NCI-H69 (cell line): ENCODE results near the gene SLC1A7.

Experiments
- DNase-seq: peaks from one replicate; lab custom pipeline; 2025; lab: John Stamatoyannopoulos, UW

SLC1A7 gene

GRCh38 chr1:53133261-53134041 lies 9.0 kb downstream of the SLC1A7 start:
- no peak for DNase-seq

- DNase-seq = no peak
These were observed 10.3 kb downstream of the SLC1A7 start for GRCh38 chr1:53132176-53132575.

- DNase-seq = no peak
These were observed 10.9 kb downstream of the SLC1A7 start for GRCh38 chr1:53131590-53131938.

GRCh38 chr1:53130878-53131589 lies 11.4 kb downstream of the SLC1A7 start:
- no peak for DNase-seq

- no peak for DNase-seq
These were observed 11.9 kb downstream of the SLC1A7 start for GRCh38 chr1:53130598-53130877.

- no peak for DNase-seq
These were observed 12.4 kb downstream of the SLC1A7 start for GRCh38 chr1:53129891-53130597.

GRCh38 chr1:53128401-53128800 lies 14.0 kb downstream of the SLC1A7 start:
- no peak for DNase-seq

- DNase-seq = peak; percentile 19
These were observed 14.9 kb downstream of the SLC1A7 start for GRCh38 chr1:53127546-53127945.

- DNase-seq = no peak
These were observed 15.9 kb downstream of the SLC1A7 start for GRCh38 chr1:53126495-53126894.

GRCh38 chr1:53125623-53126360 lies 16.6 kb downstream of the SLC1A7 start:
- peak; percentile 13 for DNase-seq

- no peak for DNase-seq
These were observed 17.3 kb downstream of the SLC1A7 start for GRCh38 chr1:53125122-53125521.

GRCh38 chr1:53123453-53124140 lies 18.8 kb downstream of the SLC1A7 start:
- DNase-seq = no peak

- DNase-seq = no peak
These were observed 19.5 kb downstream of the SLC1A7 start for GRCh38 chr1:53122961-53123413.

GRCh38 chr1:53122201-53122885 lies 20.1 kb downstream of the SLC1A7 start:
- peak; percentile 28 for DNase-seq

- peak; percentile 94 for DNase-seq
These were observed 20.9 kb downstream of the SLC1A7 start for GRCh38 chr1:53121319-53122172.

- peak; percentile 29 for DNase-seq
These were observed 21.8 kb downstream of the SLC1A7 start for GRCh38 chr1:53120659-53121058.

- DNase-seq = no peak
These were observed 24.6 kb downstream of the SLC1A7 start for GRCh38 chr1:53117836-53118235.

GRCh38 chr1:53116933-53117600 lies 25.4 kb downstream of the SLC1A7 start:
- DNase-seq = no peak

GRCh38 chr1:53116307-53116810 lies 26.1 kb downstream of the SLC1A7 start:
- DNase-seq = no peak
